ENCODE measurements around the gene ZNF624. TPM values are rescaled to one million over a fixed set of nuclear protein-coding genes. Genes with fewer than 3 reads are reported as not detected.

Gene ZNF624
- total RNA-seq, 1 experiment from 2014 or later: 3.9 TPM

DNA sequence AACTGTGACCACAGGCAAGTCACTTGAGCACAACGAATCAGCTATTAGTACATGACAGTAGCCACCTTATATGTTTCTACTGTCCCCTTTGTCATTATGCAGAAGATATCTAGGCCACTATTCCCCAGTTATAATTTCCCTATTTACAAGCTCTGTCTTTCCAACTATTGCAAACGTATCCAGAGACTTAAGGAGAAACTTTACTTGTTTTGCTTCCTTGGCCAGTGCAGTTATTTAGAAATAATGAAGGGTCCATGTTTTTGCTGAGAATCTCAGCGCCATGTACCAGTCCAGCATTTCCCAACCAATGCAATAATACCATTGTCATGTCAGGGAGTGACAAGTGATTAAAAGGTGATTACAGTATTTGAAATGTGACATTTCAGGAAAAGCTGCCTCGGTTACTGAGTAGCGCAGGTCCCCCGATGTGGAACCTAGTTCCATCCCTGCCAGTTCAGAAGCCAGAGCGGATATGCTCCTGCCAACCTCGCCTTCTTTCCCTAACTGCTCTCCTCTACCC lies 743 bp downstream of the ZNF624 start:
- in situ Hi-C loops (cut with HindIII; ENCODE audit: low pct_unique_long_range_greater_than_20kb, low sequenced_read_pairs) (no loop called here), intact Hi-C loops (cut with micrococcal nuclease; ENCODE audit: unreplicated experiment) (no loop called here)
- Histone ChIP-seq H3K27ac (ENCODE audit: low read length) (peak overlapping the region; percentile 83), H3K27me3 (ENCODE audit: control insufficient read depth, insufficient read depth, low read length) (peaks cover 3% of the 10 kb centered on the region; the same call in 1 of the 2 replicates), H3K9me3 (ENCODE audit: control insufficient read depth, insufficient read depth, low read depth, low read length) (no peaks in the 10 kb centered on the region), H3K4me3 (ENCODE audit: low read depth in 2 of 2, low read length in 2 of 2) (peak overlapping the region; percentile 75 to 81), H3K4me1 (ENCODE audit: control insufficient read depth, insufficient read depth, low read length) (peaks cover 3% of the 10 kb centered on the region; the same call in 1 of the 2 replicates), H3K36me3 (ENCODE audit: control insufficient read depth, insufficient read depth, low read length) (no peaks in the 10 kb centered on the region; the same call in 1 of the 2 replicates)
- ATAC-seq: no peak
- DNase-seq (ENCODE audit: low read depth, low spot score): no peak
- CTCF ChIA-PET: no interaction called here
- no TSS peak for BruUV-seq (replicated peaks)
- TF ChIP-seq, protein P1, sequence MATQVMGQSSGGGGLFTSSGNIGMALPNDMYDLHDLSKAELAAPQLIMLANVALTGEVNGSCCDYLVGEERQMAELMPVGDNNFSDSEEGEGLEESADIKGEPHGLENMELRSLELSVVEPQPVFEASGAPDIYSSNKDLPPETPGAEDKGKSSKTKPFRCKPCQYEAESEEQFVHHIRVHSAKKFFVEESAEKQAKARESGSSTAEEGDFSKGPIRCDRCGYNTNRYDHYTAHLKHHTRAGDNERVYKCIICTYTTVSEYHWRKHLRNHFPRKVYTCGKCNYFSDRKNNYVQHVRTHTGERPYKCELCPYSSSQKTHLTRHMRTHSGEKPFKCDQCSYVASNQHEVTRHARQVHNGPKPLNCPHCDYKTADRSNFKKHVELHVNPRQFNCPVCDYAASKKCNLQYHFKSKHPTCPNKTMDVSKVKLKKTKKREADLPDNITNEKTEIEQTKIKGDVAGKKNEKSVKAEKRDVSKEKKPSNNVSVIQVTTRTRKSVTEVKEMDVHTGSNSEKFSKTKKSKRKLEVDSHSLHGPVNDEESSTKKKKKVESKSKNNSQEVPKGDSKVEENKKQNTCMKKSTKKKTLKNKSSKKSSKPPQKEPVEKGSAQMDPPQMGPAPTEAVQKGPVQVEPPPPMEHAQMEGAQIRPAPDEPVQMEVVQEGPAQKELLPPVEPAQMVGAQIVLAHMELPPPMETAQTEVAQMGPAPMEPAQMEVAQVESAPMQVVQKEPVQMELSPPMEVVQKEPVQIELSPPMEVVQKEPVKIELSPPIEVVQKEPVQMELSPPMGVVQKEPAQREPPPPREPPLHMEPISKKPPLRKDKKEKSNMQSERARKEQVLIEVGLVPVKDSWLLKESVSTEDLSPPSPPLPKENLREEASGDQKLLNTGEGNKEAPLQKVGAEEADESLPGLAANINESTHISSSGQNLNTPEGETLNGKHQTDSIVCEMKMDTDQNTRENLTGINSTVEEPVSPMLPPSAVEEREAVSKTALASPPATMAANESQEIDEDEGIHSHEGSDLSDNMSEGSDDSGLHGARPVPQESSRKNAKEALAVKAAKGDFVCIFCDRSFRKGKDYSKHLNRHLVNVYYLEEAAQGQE (IDR thresholded peaks at IDR 0.05; ENCODE audit: insufficient read depth in 1 of 2, low read depth in 2 of 2, low read length in 1 of 2): no peak
- TF ChIP-seq TCF7L2 (IDR thresholded peaks at IDR 0.05; ENCODE audit: low read depth, low read length) (no peak), SIN3A (IDR thresholded peaks at IDR 0.05; ENCODE audit: borderline replicate concordance, insufficient read depth, low read depth, low read length) (no peak), POLR2AphosphoS5 (IDR thresholded peaks at IDR 0.05; ENCODE audit: low read depth, low read length) (no peak)
- TF ChIP-seq, protein P2, sequence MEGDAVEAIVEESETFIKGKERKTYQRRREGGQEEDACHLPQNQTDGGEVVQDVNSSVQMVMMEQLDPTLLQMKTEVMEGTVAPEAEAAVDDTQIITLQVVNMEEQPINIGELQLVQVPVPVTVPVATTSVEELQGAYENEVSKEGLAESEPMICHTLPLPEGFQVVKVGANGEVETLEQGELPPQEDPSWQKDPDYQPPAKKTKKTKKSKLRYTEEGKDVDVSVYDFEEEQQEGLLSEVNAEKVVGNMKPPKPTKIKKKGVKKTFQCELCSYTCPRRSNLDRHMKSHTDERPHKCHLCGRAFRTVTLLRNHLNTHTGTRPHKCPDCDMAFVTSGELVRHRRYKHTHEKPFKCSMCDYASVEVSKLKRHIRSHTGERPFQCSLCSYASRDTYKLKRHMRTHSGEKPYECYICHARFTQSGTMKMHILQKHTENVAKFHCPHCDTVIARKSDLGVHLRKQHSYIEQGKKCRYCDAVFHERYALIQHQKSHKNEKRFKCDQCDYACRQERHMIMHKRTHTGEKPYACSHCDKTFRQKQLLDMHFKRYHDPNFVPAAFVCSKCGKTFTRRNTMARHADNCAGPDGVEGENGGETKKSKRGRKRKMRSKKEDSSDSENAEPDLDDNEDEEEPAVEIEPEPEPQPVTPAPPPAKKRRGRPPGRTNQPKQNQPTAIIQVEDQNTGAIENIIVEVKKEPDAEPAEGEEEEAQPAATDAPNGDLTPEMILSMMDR (IDR thresholded peaks at IDR 0.05): no peak
- POLR2A ChIA-PET: no interaction called here

DNA sequence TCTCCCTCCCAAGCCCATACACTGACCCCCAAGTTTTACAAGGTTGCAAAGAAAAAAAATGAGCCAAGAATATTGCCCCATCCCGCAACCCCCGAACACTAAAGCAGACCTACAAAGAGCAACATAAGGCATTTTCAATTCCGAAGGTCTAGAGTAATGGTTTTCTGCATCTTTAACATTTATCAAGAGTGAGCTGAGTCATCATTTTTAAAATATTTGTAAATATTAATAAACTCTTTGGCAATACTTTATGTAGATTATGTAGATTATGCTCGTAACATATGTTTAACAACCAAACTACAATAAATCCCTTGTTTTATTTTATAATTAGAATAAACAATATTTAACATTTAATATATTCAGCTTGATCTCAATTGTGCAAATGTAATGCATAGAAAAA lies 1.4 kb downstream of the ZNF624 start:
- H3K27ac ChIP-seq (ENCODE audit: low read length): no peak overlapping the region
- no peaks in the 10 kb centered on the region; the same call in 1 of the 2 replicates for H3K36me3 ChIP-seq (ENCODE audit: control insufficient read depth, insufficient read depth, low read length)
- BruUV-seq (replicated peaks): no TSS peak
- ATAC-seq (no peak), DNase-seq (ENCODE audit: low read depth, low spot score) (no peak)
- CTCF ChIA-PET: no interaction called here
- peaks cover 3% of the 10 kb centered on the region; the same call in 1 of the 2 replicates for H3K4me1 ChIP-seq (ENCODE audit: control insufficient read depth, insufficient read depth, low read length)
- POLR2A ChIA-PET: no interaction called here
- no peak for TF ChIP-seq TCF7L2 (IDR thresholded peaks at IDR 0.05; ENCODE audit: low read depth, low read length)
- no peak for TF ChIP-seq SIN3A (IDR thresholded peaks at IDR 0.05; ENCODE audit: borderline replicate concordance, insufficient read depth, low read depth, low read length)
- TF ChIP-seq, protein P1 (IDR thresholded peaks at IDR 0.05; ENCODE audit: insufficient read depth in 1 of 2, low read depth in 2 of 2, low read length in 1 of 2): no peak
- TF ChIP-seq POLR2AphosphoS5 (IDR thresholded peaks at IDR 0.05; ENCODE audit: low read depth, low read length): no peak
- TF ChIP-seq, protein P2 (IDR thresholded peaks at IDR 0.05): no peak
- H3K9me3 ChIP-seq (ENCODE audit: control insufficient read depth, insufficient read depth, low read depth, low read length): no peaks in the 10 kb centered on the region
- in situ Hi-C loops (cut with HindIII; ENCODE audit: low pct_unique_long_range_greater_than_20kb, low sequenced_read_pairs) (no loop called here), intact Hi-C loops (cut with micrococcal nuclease; ENCODE audit: unreplicated experiment) (no loop called here)
- peak overlapping the region in 1 of 2 experiments; percentile 81; a peak in 2 of 4 replicates for H3K4me3 ChIP-seq (ENCODE audit: low read depth in 2 of 2, low read length in 2 of 2)
- peaks cover 3% of the 10 kb centered on the region; the same call in 1 of the 2 replicates for H3K27me3 ChIP-seq (ENCODE audit: control insufficient read depth, insufficient read depth, low read length)
